HCT116 (cell line): ENCODE data around the gene PRKCA. TPM values are rescaled to one million over a fixed set of nuclear protein-coding genes. Genes with fewer than 3 reads are reported as not detected.

Experiments used
- ATAC-seq: fragments of 200-7000 bp; cut with Tn5 transposase; 2 replicates; pipeline ENCODE4 v1.9.1; 2020; ENCODE audit warnings: mild to moderate bottlenecking, moderate library complexity
- BruUV-seq: library from RNA; stranded (reverse); fragments of 400-500 nt; replicated peaks from 2 replicates; lab custom pipeline; 2021; lab: Mats Ljungman, UMichigan
- CTCF ChIA-PET: fragments of 300-600 bp; sonication (Branson Sonifier 250); formaldehyde crosslinking; loops from one replicate; lab custom pipeline; 2021; ENCODE audit warnings: antibody characterized with exemption; lab: Charles Lee
- POLR2A ChIA-PET: fragments of 300-600, 350-600 bp; sonication (Branson Sonifier 250); formaldehyde crosslinking; loops from one replicate; lab custom pipeline; 2021; ENCODE audit warnings: antibody characterized with exemption; lab: Charles Lee
- RAD21 ChIA-PET, 2 experiments: fragments of 300-600 bp; sonication (Branson Sonifier 250); formaldehyde crosslinking; loops; one replicate each; lab custom pipeline; 2023; ENCODE audit warnings: low total read pairs in 2 of 2; ENCODE audit not compliant: uncharacterized antibody in 2 of 2, unreplicated experiment in 2 of 2, low non-redundant PET in 1 of 2; lab: Charles Lee
- DNase-seq: peaks from one replicate; pipeline ENCODE4 v3.0.0-alpha.2; 2010; ENCODE audit warnings: low read depth, low spot score
- H2AFZ ChIP-seq: fragments of 200-600 bp; shearing (Covaris generic), sonication (generic); 2 replicates; pipeline ENCODE4 v1.6.1; 2017; ENCODE audit warnings: low read depth, mixed run types, mixed read lengths, antibody characterized with exemption, low read length; ENCODE audit not compliant: poor library complexity, severe bottlenecking
- H3K27ac ChIP-seq: 2 replicates; pipeline ENCODE4 v1.5.1; 2012; ENCODE audit warnings: low read depth, low read length
- H3K27me3 ChIP-seq: fragments of 200-600 bp; sonication (generic); 2 replicates; pipeline ENCODE4 v1.6.1; 2016; ENCODE audit warnings: mixed run types, low read length, mixed read lengths; ENCODE audit not compliant: insufficient read depth
- H3K36me3 ChIP-seq, 2 experiments: fragments of 200-500 bp in 1 of 2; fragments of 200-600 bp in 1 of 2; sonication (Bioruptor generic) in 1 of 2; sonication (generic) in 1 of 2; 2 replicates each; pipeline versions ENCODE4 v1.5.1 to v1.6.1; 2014 to 2016; ENCODE audit warnings: low read length in 2 of 2, inconsistent platforms in 1 of 2, mixed read lengths in 1 of 2, mixed run types in 1 of 2; ENCODE audit not compliant: insufficient read depth in 2 of 2, control insufficient read depth in 1 of 2
- H3K4me1 ChIP-seq, 2 experiments: fragments of 200-600 bp in 1 of 2; sonication (generic) in 1 of 2; 2 replicates each; pipeline versions ENCODE4 v1.5.1 to v1.6.1; 2012 to 2017; ENCODE audit warnings: low read length in 2 of 2, inconsistent platforms in 1 of 2, mild to moderate bottlenecking in 1 of 2, mixed read lengths in 1 of 2, mixed run types in 1 of 2, moderate library complexity in 1 of 2; ENCODE audit not compliant: insufficient read depth in 2 of 2, control insufficient read depth in 1 of 2
- H3K4me2 ChIP-seq: fragments of 200-600 bp; sonication (generic); 2 replicates; pipeline ENCODE4 v1.6.1; 2017; ENCODE audit warnings: mixed run types, low read length, mixed read lengths
- H3K4me3 ChIP-seq, 2 experiments: fragments of 200-600 bp in 1 of 2; sonication (generic) in 1 of 2; replicated peaks in 1 of 2; 2 replicates each; pipeline ENCODE4 v1.5.1; 2011 to 2016; ENCODE audit warnings: low read length in 2 of 2, control low read depth in 1 of 2, low read depth in 1 of 2, mild to moderate bottlenecking in 1 of 2, mixed read lengths in 1 of 2, mixed run types in 1 of 2
- H3K79me2 ChIP-seq: fragments of 200-600 bp; sonication (generic); 2 replicates; pipeline ENCODE4 v1.6.1; 2017; ENCODE audit warnings: mild to moderate bottlenecking, mixed run types, low read length, moderate library complexity, mixed read lengths; ENCODE audit not compliant: insufficient read depth
- H3K9ac ChIP-seq: fragments of 200-600 bp; sonication (generic); 2 replicates; pipeline ENCODE4 v1.6.1; 2016; ENCODE audit warnings: low read length, mixed read lengths
- H3K9me2 ChIP-seq: fragments of 200-600 bp; sonication (generic), shearing (Covaris generic); 2 replicates; pipeline ENCODE4 v1.6.1; 2017; ENCODE audit warnings: mixed run types, mild to moderate bottlenecking, moderate library complexity; ENCODE audit not compliant: insufficient read depth
- H3K9me3 ChIP-seq, 2 experiments: fragments of 200-500 bp in 1 of 2; fragments of 200-600 bp in 1 of 2; sonication (Bioruptor generic) in 1 of 2; sonication (generic) in 1 of 2; 2 replicates each; pipeline ENCODE4 v1.6.1; 2014 to 2017; ENCODE audit warnings: low read length in 2 of 2, mixed read lengths in 2 of 2, inconsistent platforms in 1 of 2, low read depth in 1 of 2, mild to moderate bottlenecking in 1 of 2, mixed run types in 1 of 2, moderate library complexity in 1 of 2; ENCODE audit not compliant: control insufficient read depth in 1 of 2, insufficient read depth in 1 of 2
- H4K20me1 ChIP-seq: fragments of 200-600 bp; sonication (generic), shearing (Covaris generic); 2 replicates; pipeline ENCODE4 v1.6.1; 2017; ENCODE audit warnings: mixed run types, mild to moderate bottlenecking, moderate library complexity; ENCODE audit not compliant: insufficient read depth
- ATF3 ChIP-seq: IDR thresholded peaks from 2 replicates; pipeline ENCODE4 v1.6.1; 2012
- CBX3 ChIP-seq: IDR thresholded peaks from 2 replicates; pipeline ENCODE4 v1.6.1; 2012; ENCODE audit warnings: low read depth
- CEBPB ChIP-seq: IDR thresholded peaks from 2 replicates; pipeline ENCODE4 v1.6.1; 2012; ENCODE audit warnings: low read depth
- EGR1 ChIP-seq: IDR thresholded peaks from 2 replicates; pipeline ENCODE4 v1.6.1; 2012; ENCODE audit warnings: low read depth
- ELF1 ChIP-seq: IDR thresholded peaks from 2 replicates; pipeline ENCODE4 v1.6.1; 2012; ENCODE audit warnings: low read depth, borderline replicate concordance
- EZH2 ChIP-seq: fragments of 200-600 bp; sonication (generic); IDR thresholded peaks from 2 replicates; pipeline ENCODE4 v1.6.1; 2017; ENCODE audit warnings: antibody characterized with exemption, mixed run types
- FOSL1 ChIP-seq: IDR thresholded peaks from 2 replicates; pipeline ENCODE4 v1.6.1; 2012; ENCODE audit warnings: low read depth
- JUND ChIP-seq: IDR thresholded peaks from 2 replicates; pipeline ENCODE4 v1.6.1; 2012
- POLR2A ChIP-seq: IDR thresholded peaks from 2 replicates; pipeline ENCODE4 v1.7.0; 2011; ENCODE audit warnings: borderline replicate concordance; ENCODE audit not compliant: insufficient read depth, insufficient read length; ENCODE audit errors: extremely low read depth
- POLR2AphosphoS5 ChIP-seq: IDR thresholded peaks from 2 replicates; pipeline ENCODE4 v1.6.1; 2011; ENCODE audit warnings: mild to moderate bottlenecking, low read depth, low read length, moderate library complexity
- SIN3A ChIP-seq: IDR thresholded peaks from 2 replicates; pipeline ENCODE4 v1.6.1; 2012; ENCODE audit warnings: low read depth
- SP1 ChIP-seq: IDR thresholded peaks from 2 replicates; pipeline ENCODE4 v1.6.1; 2012; ENCODE audit warnings: low read depth
- SRF ChIP-seq: IDR thresholded peaks from 2 replicates; pipeline ENCODE4 v1.6.1; 2012; ENCODE audit warnings: low read depth
- TCF7L2 ChIP-seq: IDR thresholded peaks from 2 replicates; pipeline ENCODE4 v1.7.0; 2011; ENCODE audit warnings: borderline replicate concordance, inconsistent platforms; ENCODE audit not compliant: insufficient read depth, insufficient read length; ENCODE audit errors: extremely low read depth
- YY1 ChIP-seq: IDR thresholded peaks from 2 replicates; pipeline ENCODE4 v1.6.1; 2011; ENCODE audit warnings: low read length, low read depth, moderate library complexity, mild to moderate bottlenecking; ENCODE audit not compliant: insufficient replicate concordance; ENCODE audit errors: extremely low read depth
- ZBTB33 ChIP-seq: IDR thresholded peaks from 2 replicates; pipeline ENCODE4 v1.6.1; 2011; ENCODE audit warnings: mild to moderate bottlenecking, low read length, moderate library complexity; ENCODE audit not compliant: insufficient replicate concordance; ENCODE audit errors: extremely low read depth
- ZFX ChIP-seq: fragments of 450-650 bp; IDR thresholded peaks from 2 replicates; pipeline ENCODE4 v1.6.1; 2017
- intact Hi-C: fragments of 100-400 bp; cut with micrococcal nuclease; formaldehyde crosslinking; loops from 2 replicates; pipeline ENCODE4 v1.10.0; 2022
- total RNA-seq: library from RNA; stranded (reverse); gene quantifications from one replicate; pipeline ENCODE4 v1.2.1, GENCODE V29; 2021; ENCODE audit not compliant: unreplicated experiment
- TF ChIP-seq, protein P1 (sequence below), 3 experiments: fragments of 200-600 bp in 1 of 3; sonication (generic) in 1 of 3; IDR thresholded peaks in 2 of 3; conservative IDR thresholded peaks in 1 of 3; 2 replicates each; pipeline ENCODE4 v1.5.1; 2012 to 2017; ENCODE audit warnings: low read depth in 2 of 3, low read length in 2 of 3, antibody characterized with exemption in 1 of 3, borderline replicate concordance in 1 of 3, control low read depth in 1 of 3, mild to moderate bottlenecking in 1 of 3, mixed read lengths in 1 of 3, mixed run types in 1 of 3, moderate library complexity in 1 of 3; ENCODE audit not compliant: insufficient read depth in 1 of 3
- TF ChIP-seq, protein P2 (sequence below): IDR thresholded peaks from 2 replicates; pipeline ENCODE4 v1.6.1; 2012

The PRKCA gene
- total RNA-seq, 1 experiment from 2014 or later: 18.8 TPM

DNA sequence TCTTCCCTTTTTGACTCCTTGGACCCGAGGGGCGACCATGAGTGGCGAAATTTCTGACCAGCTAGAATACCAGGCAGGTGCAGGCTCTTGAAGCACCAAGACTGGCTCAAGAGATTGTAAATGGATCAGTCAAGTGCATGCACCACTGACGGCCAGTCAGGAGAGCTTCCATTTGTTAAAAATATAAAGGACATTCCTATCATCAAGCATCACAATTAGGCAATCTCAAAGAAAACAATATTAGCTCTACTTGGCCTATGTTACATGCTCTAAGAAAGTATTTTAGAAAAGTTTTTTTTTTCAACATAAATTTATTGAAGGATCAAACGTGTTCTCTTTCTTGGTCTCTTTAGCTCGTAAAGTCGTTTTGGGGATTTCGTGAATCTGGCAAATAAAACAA is 1.5 kb upstream of the PRKCA start:
- Histone ChIP-seq H3K9ac (no peak overlapping the region), H3K9me2 (no peaks in the 10 kb centered on the region), H3K27me3 (no peaks in the 10 kb centered on the region), H3K4me2 (peak overlapping the region; percentile 94), H3K79me2 (no peaks in the 10 kb centered on the region), H3K9me3 (no peaks in the 10 kb centered on the region), H3K4me3 (no peak overlapping the region), H3K27ac (no peak overlapping the region), H3K36me3 (no peaks in the 10 kb centered on the region), H2AFZ (no peak overlapping the region), H3K4me1 (peaks cover 6 to 22% of the 10 kb centered on the region in 2 experiments; a peak in 3 of 4 replicates), H4K20me1 (no peaks in the 10 kb centered on the region)
- no TSS peak for BruUV-seq
- intact Hi-C loops: loop anchor here (5.0 kb wide), 1 partner anchor 266 kb away; no protein-coding TSS in a partner anchor
- ChIA-PET POLR2A (interaction anchor here (0.9 to 1.1 kb wide), 3 partner anchors 11 to 208 kb away, joined by 3 read pairs; no protein-coding TSS in a partner anchor), CTCF (no interaction called here), RAD21 (no interaction called here)
- ATAC-seq: no peak
- no peak for DNase-seq
- no peak for TF ChIP-seq TCF7L2
- TF ChIP-seq CEBPB: no peak
- TF ChIP-seq, protein P1, sequence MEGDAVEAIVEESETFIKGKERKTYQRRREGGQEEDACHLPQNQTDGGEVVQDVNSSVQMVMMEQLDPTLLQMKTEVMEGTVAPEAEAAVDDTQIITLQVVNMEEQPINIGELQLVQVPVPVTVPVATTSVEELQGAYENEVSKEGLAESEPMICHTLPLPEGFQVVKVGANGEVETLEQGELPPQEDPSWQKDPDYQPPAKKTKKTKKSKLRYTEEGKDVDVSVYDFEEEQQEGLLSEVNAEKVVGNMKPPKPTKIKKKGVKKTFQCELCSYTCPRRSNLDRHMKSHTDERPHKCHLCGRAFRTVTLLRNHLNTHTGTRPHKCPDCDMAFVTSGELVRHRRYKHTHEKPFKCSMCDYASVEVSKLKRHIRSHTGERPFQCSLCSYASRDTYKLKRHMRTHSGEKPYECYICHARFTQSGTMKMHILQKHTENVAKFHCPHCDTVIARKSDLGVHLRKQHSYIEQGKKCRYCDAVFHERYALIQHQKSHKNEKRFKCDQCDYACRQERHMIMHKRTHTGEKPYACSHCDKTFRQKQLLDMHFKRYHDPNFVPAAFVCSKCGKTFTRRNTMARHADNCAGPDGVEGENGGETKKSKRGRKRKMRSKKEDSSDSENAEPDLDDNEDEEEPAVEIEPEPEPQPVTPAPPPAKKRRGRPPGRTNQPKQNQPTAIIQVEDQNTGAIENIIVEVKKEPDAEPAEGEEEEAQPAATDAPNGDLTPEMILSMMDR (IDR thresholded peaks at IDR 0.05 in 2 of 3, conservative IDR thresholded peaks at IDR 0.05 in 1 of 3; ENCODE audit: borderline replicate concordance in 1 of 3, insufficient read depth in 1 of 3, low read depth in 2 of 3, low read length in 2 of 3): no peak
- no peak for TF ChIP-seq JUND
- TF ChIP-seq, protein P2, sequence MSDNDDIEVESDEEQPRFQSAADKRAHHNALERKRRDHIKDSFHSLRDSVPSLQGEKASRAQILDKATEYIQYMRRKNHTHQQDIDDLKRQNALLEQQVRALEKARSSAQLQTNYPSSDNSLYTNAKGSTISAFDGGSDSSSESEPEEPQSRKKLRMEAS: no peak
- no peak for TF ChIP-seq ELF1
- TF ChIP-seq YY1: no peak
- TF ChIP-seq SIN3A: no peak
- no peak for TF ChIP-seq EGR1
- no peak for TF ChIP-seq ZBTB33
- no peak for TF ChIP-seq SRF
- no peak for TF ChIP-seq ATF3
- TF ChIP-seq FOSL1: no peak
- TF ChIP-seq POLR2A: no peak
- TF ChIP-seq EZH2: no peak
- no peak for TF ChIP-seq POLR2AphosphoS5
- TF ChIP-seq ZFX: no peak
- TF ChIP-seq SP1: no peak
- no peak for TF ChIP-seq CBX3
